GM19238 (cell line): ENCODE measurements around the gene CDKAL1.

Experiments
- DNase-seq: peaks from one replicate; pipeline ENCODE4 v3.0.0; 2011; ENCODE audit warnings: low spot score; ENCODE audit not compliant: insufficient read length

The CDKAL1 gene

DNA sequence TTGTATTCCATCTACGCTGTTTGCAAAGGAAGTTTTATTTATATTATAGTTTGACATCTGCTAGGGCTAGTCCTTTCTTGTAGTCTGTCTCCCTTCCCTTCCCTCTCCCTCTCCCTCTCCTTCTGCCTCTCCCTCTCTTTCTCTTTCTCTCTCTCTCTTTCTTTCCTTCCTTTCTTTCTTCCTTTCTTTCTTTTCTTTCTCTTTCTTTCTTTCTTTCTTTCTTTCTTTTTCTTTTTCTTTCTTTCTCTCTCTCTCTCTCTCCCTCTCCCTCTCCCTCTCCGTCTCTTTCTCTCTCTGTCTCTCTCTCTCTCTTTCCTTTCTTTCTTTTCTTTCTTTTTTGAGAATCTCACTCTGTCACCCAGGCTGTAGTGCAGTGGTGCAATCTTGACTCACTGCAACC is 137.8 kb downstream of the CDKAL1 start:
- DNase-seq: no peak

DNA sequence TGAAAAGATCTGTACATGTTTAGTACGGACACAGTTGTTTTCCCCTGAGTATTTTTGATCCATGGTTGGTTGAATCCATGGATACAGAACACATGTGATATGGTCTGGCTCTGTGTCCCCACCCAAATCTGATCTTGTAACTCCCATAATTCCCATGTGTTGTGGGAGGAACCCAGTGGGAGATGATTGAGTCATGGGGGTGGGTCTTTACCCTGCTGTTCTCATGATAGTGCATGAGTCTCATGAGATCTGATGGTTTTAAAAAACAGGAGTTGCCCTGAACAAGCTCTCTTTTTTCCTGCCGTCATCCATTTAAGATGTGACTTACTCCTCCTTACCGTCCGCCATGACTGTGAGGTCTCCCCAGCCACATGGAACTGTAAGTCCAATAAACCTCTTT is 139.2 kb downstream of the CDKAL1 start:
- no peak for DNase-seq

DNA sequence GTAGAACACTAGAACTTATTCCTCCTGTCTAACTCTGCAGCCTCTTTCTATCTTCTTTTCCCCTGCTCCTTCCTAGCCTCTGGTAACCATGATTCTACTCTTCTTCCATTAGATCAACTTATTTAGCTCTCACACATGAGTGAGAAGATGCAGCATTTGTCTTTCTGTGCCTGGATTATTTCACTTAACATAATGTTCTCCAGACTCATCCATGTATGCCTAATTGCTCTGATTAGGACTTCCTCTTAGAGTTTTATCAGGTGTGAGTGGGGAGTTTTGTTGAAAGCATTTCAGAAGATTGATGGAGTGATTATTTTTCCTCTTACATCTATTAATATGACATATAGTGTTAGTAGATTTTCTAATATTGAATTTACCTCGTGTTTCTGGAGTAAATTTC is 140.4 kb downstream of the CDKAL1 start:
- DNase-seq: no peak

DNA sequence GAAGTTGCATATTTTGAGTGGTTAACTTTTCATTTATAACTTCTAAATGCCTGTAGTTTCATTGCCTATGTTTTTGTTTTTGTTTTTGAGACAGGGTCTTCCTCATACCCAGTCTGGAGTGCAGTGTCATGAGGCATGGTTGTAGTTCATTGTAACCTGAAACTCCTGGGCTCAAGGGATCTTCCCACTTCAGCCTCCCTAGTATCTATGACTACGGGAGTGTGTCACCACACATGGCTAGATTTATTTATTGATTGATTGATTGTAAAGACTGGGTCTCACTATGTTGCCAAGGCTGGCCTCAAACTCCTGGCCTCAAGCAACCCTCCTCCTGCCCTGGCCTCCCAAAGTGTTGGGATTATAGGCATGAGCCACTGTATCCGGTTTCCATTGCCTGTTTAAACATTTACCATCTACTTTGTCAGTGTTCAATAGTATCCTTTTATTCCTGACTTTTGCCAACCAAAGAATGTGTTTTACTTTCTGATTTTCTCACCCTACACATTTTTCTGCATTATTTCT is 144.6 kb downstream of the CDKAL1 start:
- no peak for DNase-seq

DNA sequence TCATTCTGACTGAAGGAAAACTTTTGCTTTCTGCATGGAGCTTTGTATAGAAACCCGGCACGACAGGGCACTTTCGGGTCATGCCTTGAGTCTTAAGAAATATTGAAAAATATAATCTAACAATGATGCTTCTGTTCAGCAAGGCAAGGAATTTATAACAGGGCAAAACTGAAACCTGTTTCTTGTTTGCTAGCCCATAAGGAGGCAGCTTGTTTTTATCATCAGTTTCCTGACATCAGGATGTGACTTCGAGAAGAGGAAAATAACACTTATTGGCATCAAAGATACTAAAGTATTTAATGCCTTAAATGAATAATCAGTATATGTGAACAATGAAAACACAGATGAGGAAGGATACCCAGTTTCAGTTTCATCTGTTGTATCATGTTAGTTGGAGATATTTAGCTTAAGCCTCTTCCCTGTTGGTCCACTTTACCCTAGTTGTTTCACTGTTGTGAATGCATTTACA is 146.5 kb downstream of the CDKAL1 start:
- no peak for DNase-seq

DNA sequence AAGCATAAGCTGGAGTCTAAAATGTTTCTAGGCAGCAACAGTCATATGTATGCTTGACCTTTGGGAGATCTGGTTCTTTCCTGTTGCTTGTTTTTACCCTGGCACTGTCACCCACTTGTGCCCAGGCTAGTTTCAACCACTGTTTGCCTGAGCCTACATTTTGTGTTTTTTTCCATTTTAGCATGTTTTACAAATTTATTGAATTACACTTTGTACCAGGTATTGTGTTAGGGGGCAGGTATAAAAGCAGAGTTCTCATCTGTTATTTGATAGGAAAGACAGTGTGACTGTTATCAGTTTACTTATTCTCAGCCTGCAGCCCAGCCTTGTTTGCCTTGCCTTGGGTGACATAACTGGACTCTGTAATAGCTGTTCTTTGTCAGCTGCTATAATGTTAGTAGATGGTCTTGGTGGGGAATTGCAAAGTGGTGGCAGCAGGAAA is 147.0 kb downstream of the CDKAL1 start:
- no peak for DNase-seq

DNA sequence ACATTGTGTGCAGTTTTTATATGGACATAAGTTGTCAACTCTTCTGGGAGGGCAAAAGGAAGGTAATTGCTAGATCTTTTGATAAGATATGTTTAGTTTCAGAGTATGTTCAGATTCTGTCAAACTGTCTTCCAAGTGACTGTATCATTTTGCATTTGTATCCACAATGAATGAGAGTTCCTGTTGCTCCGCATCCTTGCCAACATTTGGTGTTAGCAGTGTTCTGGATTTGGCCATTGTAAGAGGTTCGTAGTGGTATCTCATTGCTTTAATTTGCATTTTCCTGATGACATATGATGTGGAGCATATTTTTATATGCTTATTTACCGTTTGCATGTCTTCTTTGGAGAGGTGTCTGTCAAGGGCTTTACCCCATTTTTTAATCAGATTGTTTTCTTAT is 150.2 kb downstream of the CDKAL1 start:
- no peak for DNase-seq

DNA sequence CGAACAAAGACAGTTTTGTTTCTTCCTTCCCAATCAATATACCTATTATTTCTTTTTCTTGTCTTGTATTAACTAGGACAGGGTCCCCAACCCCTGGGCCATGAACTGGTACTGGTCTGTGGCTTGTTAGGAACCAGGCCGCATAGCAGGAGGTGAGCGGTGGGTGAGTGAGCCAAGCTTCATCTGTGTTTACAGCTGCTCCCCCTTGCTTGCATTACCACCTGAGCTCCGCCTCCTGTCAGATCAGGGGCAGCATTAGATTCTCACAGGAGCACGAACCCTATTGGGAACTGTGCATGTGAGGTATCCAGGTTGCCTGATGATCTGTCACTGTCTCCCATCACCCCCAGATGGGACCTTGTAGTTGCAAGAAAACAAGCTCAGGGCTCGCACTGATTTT is 151.9 kb downstream of the CDKAL1 start:
- DNase-seq: no peak

DNA sequence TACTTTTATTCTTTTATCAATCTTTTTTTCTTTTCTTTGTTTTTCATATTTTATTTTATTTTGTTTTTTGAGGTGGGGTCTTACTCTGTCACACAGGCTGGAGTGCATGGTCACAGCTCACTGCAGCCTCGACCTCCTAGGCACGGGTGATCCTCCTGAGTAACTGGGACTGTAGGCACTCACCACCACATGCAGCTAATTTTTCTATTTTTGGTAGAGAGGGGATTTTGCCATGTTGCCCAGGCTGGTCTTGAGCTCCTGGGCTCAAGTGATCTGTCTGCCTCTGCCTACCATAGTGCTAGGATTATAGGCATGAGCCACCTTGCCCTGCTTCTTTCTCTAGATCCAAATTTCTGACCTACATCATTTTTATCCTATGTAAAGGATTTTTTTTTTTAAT is 153.2 kb downstream of the CDKAL1 start:
- no peak for DNase-seq

DNA sequence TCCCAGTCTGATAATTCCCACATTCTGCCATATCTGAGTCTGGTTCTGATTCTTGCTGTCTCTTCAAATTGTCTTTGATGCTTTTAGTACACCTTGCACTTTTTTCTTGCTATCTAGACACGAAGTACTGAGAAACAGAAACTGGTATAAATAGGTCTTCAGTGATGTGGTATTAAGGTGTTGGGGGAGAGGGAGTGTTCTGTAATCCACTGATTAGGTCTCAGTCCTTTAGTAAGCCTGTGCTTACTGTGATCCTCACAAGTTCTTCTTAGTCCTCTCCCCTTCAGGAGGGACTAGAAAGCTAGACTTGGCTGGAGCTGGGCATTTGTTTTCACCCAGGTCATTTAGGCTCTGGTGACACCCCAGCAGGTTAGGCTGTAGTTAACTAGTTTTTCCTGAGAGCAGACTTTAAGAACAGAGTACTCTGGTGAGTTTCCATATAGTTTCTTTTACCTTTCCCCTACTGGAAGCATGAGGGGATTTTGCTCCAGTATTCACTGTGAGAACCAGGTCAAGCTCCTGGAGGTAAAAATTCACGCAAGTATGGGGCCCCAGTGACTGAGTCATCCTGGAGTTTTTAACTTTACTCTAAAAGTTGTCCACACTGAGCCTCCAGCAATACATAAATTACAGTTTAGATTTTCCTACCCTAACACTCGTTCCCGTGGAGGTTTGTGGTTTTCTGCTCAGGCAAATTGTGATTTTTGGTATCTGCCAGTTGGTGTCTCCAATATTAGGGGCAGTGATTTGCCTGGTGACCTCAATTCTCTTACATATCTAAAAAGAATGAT is 154.6 kb downstream of the CDKAL1 start:
- DNase-seq: no peak

DNA sequence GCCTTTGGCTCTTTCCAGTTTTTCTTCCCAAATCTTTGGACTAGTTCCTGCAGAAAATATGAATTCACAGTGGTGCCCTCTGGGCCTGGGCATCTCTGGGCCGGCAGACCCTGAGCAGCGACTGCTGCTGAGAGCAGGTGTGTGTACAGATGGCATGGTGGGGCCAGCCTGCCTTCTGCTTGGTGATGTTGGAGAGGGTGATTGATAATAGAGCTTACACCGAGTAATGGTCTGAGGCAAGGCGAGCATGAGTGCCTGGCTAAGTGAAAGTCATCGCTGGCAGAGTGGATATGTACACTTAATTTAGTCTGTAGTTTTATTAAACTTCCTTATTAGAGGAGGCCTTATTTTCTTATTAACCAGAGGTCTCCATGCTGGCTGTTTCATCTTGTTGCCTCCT is 156.9 kb downstream of the CDKAL1 start:
- no peak for DNase-seq

DNA sequence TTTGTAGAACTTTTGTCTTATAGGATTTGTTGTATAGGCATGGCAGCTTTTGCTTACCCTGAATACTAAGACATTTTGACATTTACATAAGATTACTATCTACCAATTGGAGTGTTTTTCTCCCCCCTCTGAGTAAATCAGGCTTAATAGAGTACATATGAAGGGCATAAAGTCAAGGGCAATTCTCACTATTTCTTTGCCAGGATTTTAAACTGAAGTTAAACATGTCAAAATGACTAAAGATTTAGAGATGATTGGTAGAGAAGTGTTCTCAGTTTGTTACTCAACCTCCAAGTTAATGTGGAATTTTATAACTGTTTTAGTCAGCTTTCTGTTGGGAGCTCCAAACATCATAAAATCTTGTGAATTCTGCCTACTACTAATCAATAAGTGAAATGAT is 157.8 kb downstream of the CDKAL1 start:
- DNase-seq: no peak

DNA sequence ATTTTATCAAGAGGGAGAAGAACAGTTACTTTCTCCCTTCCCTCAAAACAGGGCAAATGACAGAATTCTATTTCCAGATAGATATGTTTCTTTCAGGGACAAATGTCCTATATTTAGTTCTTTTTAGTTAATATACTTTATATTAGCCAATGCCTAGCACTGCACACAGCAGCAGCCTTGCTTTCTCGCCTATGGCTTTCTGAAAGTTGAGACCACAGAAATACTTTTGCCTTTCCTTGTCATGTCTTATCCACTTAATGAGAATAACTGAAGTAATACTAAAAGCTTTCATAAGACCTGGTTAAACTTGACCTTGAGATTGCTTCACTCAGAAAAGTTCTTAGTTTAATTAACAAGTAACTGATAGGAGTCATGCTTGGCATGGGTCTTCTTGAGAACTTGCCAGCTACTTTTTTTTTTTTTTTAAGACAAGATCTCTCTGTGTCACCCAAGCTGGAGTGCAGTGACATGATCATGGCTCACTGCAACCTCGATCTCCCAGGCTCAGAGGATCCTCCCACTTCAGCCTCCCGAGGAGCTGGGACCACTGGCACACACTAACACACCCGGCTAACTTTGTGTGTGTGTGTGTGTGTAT is 159.3 kb downstream of the CDKAL1 start:
- no peak for DNase-seq

DNA sequence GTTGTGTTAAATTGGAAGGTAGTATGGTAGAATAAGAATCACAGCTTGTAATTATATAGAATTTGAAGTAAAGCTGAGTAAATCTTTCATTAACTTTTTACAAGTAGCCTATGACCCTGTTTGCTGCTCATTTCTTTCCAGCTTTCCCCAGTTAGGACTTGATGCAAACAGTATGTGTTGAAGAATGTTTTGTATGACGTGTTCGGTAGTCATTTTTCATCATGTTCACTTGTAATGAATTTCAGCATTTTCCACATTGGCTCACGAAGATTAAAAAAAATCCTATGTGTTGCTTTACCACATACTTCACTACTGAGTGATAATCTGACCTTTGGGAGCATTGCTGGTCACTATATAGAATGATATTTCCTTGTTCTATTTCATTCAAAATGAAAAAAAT is 162.4 kb downstream of the CDKAL1 start:
- no peak for DNase-seq

DNA sequence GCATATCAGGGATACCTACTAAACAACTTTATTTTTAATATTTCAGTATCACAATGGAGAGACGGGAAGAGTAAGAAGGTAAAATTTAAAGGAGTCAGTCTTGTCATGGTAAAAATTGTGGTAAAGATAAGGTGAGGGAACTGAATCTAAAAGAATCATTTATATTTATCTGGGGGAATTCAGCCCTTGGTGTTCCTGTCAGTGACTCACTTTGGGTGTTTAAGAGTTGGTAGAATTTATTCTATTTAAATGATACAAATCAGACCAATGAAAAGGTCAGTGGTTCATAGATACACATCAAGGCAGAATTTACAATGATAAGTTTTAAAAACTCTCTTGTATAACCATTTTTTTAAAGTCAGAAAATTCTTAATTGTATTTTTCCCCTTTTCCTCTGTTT is 164.4 kb downstream of the CDKAL1 start:
- no peak for DNase-seq

DNA sequence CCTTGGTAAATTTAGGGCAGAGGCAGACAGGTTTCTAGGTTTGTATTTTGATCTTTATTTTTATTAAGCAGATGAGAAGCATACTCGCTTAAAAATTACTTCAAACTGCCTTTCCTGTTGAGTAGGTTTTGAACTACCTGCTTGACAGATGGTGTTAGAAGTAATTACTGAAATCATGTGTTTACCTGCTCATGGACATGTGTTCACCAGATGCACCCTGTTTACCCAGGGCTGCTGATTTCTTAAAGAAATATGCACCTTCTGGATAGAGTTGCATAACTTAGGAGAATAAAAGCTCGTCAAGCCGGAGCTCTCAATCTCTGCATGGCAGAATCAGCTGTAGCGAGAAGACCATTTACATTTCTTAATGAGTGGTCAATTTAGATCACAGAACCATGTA is 165.1 kb downstream of the CDKAL1 start:
- DNase-seq: no peak

DNA sequence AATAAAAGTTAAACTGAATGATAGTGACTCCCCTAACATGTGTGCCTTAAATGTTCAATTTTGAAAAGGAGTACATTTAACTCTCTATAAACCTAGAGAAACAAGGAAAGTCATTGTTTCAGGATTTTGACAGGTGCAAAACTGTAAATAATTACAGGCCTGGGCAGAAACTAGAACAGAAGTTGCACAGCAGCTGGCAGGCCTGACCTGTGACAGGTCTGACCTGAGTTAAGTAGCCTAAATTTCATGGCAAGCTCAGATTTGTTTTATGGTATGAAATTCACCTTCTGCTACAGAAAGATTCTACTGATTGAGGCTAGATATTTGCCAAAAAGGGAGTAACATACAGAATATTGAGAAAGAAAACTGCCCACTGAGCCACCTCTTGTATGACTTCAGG is 166.1 kb downstream of the CDKAL1 start:
- no peak for DNase-seq

DNA sequence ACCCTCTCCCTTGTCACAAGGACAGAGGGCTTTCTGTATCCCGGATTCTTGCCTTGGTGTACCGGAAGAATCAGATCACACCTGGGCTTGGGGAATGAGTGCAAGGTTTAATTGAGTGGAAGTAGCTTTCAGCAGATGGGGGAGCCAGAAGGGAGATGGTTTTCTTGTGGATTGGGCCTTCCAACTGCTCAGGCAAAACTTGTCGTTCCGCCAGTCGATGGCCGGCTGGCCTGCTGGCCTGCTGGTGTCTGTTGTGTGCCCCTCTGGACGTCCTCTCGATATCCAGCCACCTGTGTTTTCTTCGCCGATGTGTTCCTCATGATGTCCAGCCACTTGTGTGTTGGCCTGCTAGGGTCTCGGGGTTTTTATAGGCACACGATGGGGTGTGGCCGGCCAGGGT is 168.1 kb downstream of the CDKAL1 start:
- DNase-seq: no peak

DNA sequence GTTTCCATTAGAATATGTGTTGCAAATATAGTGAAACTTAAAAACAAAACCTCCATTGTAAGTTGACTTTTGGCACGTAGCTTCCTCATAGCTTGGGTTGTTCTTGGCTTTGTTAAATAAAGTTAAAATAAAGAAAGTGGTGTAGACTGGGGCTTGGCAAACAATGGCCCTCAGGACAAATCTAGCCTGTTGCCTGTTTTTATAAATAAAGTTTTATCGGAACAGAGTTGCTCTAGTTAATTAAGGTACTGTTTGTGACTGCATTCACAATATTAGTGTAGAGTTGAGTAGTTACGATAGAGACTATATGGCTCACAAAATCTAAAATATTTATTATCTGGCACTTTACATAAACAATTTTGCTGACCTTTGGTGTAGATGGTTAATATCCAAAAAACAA is 168.8 kb downstream of the CDKAL1 start:
- DNase-seq: no peak

DNA sequence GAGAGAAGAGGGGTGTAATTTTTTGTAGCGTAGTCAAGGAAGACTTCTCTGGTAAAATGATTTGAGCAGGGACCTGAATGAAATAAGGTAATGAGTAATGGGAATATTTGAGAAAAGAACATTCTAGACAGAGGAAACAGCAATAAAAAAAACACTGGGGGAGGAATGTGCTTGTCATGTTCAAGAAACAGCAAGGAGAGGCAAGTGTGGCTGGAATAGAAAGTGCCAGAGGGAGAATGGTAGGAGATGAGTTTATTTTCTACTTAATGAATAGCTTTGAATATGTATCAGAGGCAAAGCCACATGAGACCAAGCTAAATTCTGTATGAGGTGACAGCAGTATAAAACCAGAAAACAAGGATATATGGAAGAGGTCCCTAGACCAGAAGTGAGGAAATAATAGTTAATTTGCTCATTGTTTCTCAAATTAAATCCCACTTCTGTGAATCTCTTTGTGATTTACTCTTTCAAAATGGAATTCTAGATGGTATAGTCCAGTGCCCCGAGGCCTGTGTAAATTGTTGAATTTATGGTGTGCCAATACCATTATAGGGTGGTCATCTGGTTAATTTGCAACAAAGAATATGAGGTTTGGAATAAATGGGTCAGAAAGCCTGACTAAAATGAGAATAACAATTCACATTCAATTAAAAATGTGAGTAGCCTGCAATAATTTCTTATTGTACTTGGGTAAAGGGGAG is 170.2 kb downstream of the CDKAL1 start:
- no peak for DNase-seq

DNA sequence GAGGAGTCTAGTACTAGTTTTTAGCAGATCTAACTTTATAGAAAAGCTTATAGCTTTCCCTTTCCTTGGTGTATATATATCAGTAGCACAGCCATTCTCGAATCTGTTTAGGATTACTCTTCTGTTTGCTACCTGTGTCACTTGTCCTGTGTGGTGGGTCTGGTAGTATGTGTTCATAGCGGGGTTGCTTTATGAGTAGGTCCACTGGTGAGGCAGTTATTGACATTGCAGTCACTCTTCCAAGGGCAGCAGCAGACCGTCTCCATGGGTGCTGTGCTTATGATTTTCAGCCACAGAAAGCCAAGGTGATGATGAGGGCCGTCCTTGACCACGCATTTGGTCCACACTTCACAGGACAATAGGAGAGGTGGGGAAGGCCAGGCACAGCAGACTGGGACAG is 171.5 kb downstream of the CDKAL1 start:
- no peak for DNase-seq

DNA sequence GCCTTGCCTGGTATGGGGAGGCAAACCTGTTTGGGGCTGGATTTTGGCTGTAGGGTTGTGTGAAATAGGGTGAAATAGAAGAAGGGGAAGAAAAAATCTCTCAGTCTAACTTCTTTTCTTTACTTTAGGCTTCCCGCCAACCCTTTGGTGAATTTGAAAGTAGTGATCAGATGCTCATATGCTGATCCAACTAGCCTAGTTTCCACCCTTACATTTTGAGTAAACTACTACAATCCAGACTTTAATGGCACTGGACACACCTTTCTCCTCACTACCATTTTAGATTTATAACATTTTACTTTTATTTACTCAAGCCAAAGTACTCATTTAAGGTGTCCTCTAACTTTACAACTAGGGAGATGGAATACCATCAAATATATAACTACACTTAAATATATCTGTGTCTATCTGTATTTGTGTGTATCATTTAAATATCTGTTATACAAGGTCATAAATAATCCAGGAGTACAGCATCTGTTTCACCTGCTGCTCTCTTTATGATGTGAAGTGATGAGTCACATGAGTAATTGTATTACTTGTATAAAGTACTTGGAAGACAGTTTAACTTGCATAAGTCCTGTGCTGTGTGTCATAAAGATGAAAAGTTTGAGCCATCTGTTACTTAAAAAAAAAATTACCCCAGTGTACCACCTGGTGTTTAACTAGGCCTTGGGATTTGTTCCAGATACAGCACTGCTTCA is 172.1 kb downstream of the CDKAL1 start:
- no peak for DNase-seq
